Esophagus squamous epithelium (tissue), 4 donors: ENCODE data around the gene SYT13.

Source experiments
- POLR2A ChIP-seq, 4 donors: fragments of 450-650 bp; IDR thresholded peaks; one replicate each; pipeline ENCODE4 v1.6.1; 2017; ENCODE audit warnings: antibody characterized with exemption in 4 of 4, mild to moderate bottlenecking in 4 of 4, moderate library complexity in 3 of 4
- TF ChIP-seq, protein P1 (sequence below), 6 experiments: fragments of 450-650 bp in 4 of 6; fragments of 200-600 bp in 2 of 6; sonication (generic) in 2 of 6; IDR thresholded peaks; one replicate each; pipeline ENCODE4 v1.5.1; 2016 to 2019; ENCODE audit warnings: antibody characterized with exemption in 6 of 6, mild to moderate bottlenecking in 4 of 6, moderate library complexity in 4 of 6

DNA sequence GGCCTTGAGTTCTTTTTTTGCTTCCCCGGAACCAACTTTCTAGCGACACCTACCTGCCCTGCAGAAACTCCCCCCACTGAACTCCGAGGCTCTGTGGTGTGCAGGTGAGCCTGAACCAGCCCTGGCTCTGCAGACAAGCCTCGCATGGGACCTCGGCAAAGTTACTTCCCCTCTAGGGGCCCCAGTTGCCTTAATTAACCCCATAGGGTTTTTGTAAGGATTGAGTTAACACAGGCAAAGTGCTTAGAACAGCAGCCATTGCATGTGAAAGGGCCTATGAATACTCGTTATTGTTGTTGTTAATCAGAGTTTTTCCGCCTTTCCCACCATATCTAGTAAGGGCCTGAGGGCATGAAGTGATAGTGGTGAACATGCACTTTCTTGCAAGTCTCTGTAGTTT, 12.6 kb upstream of the SYT13 start:
- TF ChIP-seq, protein P1, sequence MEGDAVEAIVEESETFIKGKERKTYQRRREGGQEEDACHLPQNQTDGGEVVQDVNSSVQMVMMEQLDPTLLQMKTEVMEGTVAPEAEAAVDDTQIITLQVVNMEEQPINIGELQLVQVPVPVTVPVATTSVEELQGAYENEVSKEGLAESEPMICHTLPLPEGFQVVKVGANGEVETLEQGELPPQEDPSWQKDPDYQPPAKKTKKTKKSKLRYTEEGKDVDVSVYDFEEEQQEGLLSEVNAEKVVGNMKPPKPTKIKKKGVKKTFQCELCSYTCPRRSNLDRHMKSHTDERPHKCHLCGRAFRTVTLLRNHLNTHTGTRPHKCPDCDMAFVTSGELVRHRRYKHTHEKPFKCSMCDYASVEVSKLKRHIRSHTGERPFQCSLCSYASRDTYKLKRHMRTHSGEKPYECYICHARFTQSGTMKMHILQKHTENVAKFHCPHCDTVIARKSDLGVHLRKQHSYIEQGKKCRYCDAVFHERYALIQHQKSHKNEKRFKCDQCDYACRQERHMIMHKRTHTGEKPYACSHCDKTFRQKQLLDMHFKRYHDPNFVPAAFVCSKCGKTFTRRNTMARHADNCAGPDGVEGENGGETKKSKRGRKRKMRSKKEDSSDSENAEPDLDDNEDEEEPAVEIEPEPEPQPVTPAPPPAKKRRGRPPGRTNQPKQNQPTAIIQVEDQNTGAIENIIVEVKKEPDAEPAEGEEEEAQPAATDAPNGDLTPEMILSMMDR (IDR thresholded peaks at IDR 0.05): no peak
- TF ChIP-seq POLR2A (IDR thresholded peaks at IDR 0.05): no peak
